ENCODE measurements around the gene SCUBE2. TPM values are rescaled to one million over a fixed set of nuclear protein-coding genes. Genes with fewer than 3 reads are reported as not detected.

SCUBE2 gene
- total and polyA plus RNA-seq, 3 donors from 2014 or later = 3.5 to 10.5 (median 5.0) TPM

GRCh38 chr11:9061807-9062206 lies 29.6 kb downstream of the SCUBE2 start:
- WGBS, 2 donors = 67% methylated on average over 1 of the region's 1 CpG
- Histone ChIP-seq H3K9me3 (no peaks in the 10 kb centered on the region), H3K27me3 (no peaks in the 10 kb centered on the region), H3K4me1 (no peaks in the 10 kb centered on the region), H3K36me3 (ENCODE audit: low read depth, missing control alignments) (no peaks in the 10 kb centered on the region), H3K4me3 (no peak overlapping the region), H3K27ac (no peak overlapping the region)
- no peak for TF ChIP-seq POLR2A (IDR thresholded peaks at IDR 0.05)
- TF ChIP-seq, protein P1, sequence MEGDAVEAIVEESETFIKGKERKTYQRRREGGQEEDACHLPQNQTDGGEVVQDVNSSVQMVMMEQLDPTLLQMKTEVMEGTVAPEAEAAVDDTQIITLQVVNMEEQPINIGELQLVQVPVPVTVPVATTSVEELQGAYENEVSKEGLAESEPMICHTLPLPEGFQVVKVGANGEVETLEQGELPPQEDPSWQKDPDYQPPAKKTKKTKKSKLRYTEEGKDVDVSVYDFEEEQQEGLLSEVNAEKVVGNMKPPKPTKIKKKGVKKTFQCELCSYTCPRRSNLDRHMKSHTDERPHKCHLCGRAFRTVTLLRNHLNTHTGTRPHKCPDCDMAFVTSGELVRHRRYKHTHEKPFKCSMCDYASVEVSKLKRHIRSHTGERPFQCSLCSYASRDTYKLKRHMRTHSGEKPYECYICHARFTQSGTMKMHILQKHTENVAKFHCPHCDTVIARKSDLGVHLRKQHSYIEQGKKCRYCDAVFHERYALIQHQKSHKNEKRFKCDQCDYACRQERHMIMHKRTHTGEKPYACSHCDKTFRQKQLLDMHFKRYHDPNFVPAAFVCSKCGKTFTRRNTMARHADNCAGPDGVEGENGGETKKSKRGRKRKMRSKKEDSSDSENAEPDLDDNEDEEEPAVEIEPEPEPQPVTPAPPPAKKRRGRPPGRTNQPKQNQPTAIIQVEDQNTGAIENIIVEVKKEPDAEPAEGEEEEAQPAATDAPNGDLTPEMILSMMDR (IDR thresholded peaks at IDR 0.05) = no peak
- no peak for DNase-seq
- intact Hi-C loops (cut with DNase I; ENCODE audit: low total_unique reads) = no loop called here

DNA sequence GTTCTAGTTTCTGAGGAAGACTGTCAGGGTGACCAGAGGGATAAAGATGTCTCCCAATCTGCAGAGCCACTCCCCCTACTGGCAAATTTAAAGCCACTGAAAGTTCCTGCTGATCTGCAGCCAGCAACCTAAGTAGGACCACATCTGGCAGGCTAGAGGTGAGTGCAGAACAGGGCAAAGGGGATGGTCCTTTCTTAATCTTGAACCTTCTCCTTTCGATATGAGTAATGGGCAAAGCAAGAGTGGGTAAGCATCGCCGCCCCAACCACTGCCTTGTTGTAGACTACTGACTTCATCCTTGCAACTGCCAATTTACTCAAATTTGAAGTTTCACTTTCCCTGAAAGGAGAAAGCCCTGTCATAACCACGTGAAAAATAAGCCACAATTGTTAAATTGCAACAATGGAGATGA lies 30.7 kb downstream of the SCUBE2 start:
- no peak for DNase-seq
- H3K4me1 ChIP-seq = no peaks in the 10 kb centered on the region
- 80 to 91% methylated on average over 4 of the region's 4 CpGs for WGBS, 2 donors
- no peaks in the 10 kb centered on the region for H3K9me3 ChIP-seq
- H3K4me3 ChIP-seq = no peak overlapping the region
- H3K27me3 ChIP-seq = no peaks in the 10 kb centered on the region
- intact Hi-C loops (cut with DNase I; ENCODE audit: low total_unique reads) = no loop called here
- TF ChIP-seq, protein P1 (IDR thresholded peaks at IDR 0.05) = no peak
- no peak for TF ChIP-seq POLR2A (IDR thresholded peaks at IDR 0.05)
- no peaks in the 10 kb centered on the region for H3K36me3 ChIP-seq (ENCODE audit: low read depth, missing control alignments)
- H3K27ac ChIP-seq = no peak overlapping the region

GRCh38 chr11:9059406-9059805 lies 32.0 kb downstream of the SCUBE2 start:
- no peaks in the 10 kb centered on the region for H3K36me3 ChIP-seq (ENCODE audit: low read depth, missing control alignments)
- intact Hi-C loops (cut with DNase I; ENCODE audit: low total_unique reads) = no loop called here
- H3K9me3 ChIP-seq = no peaks in the 10 kb centered on the region
- TF ChIP-seq, protein P1 (IDR thresholded peaks at IDR 0.05) = no peak
- TF ChIP-seq POLR2A (IDR thresholded peaks at IDR 0.05) = no peak
- no peak for DNase-seq
- no peak overlapping the region for H3K27ac ChIP-seq
- no peak overlapping the region for H3K4me3 ChIP-seq
- no peaks in the 10 kb centered on the region for H3K4me1 ChIP-seq
- 77 to 86% methylated on average over 3 of the region's 3 CpGs for WGBS, 2 donors
- no peaks in the 10 kb centered on the region for H3K27me3 ChIP-seq

GRCh38 chr11:9057888-9058287 lies 33.5 kb downstream of the SCUBE2 start:
- no peaks in the 10 kb centered on the region for H3K36me3 ChIP-seq (ENCODE audit: low read depth, missing control alignments)
- intact Hi-C loops (cut with DNase I; ENCODE audit: low total_unique reads) = no loop called here
- DNase-seq = no peak
- H3K9me3 ChIP-seq = no peaks in the 10 kb centered on the region
- no peak for TF ChIP-seq POLR2A (IDR thresholded peaks at IDR 0.05)
- TF ChIP-seq, protein P1 (IDR thresholded peaks at IDR 0.05) = no peak
- WGBS, 2 donors = 83 to 95% methylated on average over 4 of the region's 4 CpGs
- no peak overlapping the region for H3K4me3 ChIP-seq
- no peak overlapping the region for H3K27ac ChIP-seq
- no peaks in the 10 kb centered on the region for H3K4me1 ChIP-seq
- H3K27me3 ChIP-seq = no peaks in the 10 kb centered on the region

GRCh38 chr11:9057007-9057406 lies 34.4 kb downstream of the SCUBE2 start:
- WGBS, 2 donors = 43 to 55% methylated on average over 2 of the region's 2 CpGs
- H3K4me3 ChIP-seq = no peak overlapping the region
- H3K27ac ChIP-seq = no peak overlapping the region
- intact Hi-C loops (cut with DNase I; ENCODE audit: low total_unique reads) = no loop called here
- no peaks in the 10 kb centered on the region for H3K9me3 ChIP-seq
- H3K4me1 ChIP-seq = no peaks in the 10 kb centered on the region
- no peaks in the 10 kb centered on the region for H3K27me3 ChIP-seq
- TF ChIP-seq POLR2A (IDR thresholded peaks at IDR 0.05) = no peak
- TF ChIP-seq, protein P1 (IDR thresholded peaks at IDR 0.05) = no peak
- no peaks in the 10 kb centered on the region for H3K36me3 ChIP-seq (ENCODE audit: low read depth, missing control alignments)
- no peak for DNase-seq

Data from testis (tissue), 3 donors.